GM19468 (cell line): ENCODE data around the gene TTC23.

ENCODE experiments used
- ATAC-seq: cut with Tn5 transposase; IDR thresholded peaks from one replicate; pipeline ENCODE4 v1.9.1; 2021; ENCODE audit warnings: mild to moderate bottlenecking, moderate library complexity, moderate number of reproducible peaks; ENCODE audit not compliant: unreplicated experiment; ENCODE audit errors: extremely low read depth

The TTC23 gene

GRCh38 chr15:99109555-99110021 is 139.8 kb downstream of the TTC23 start:
- no peak for ATAC-seq

GRCh38 chr15:99108993-99109392 is 140.4 kb downstream of the TTC23 start:
- ATAC-seq: no peak

- ATAC-seq: no peak
Measured at GRCh38 chr15:99106417-99107220, 142.8 kb downstream of the TTC23 start.

GRCh38 chr15:99105514-99106341 is 143.7 kb downstream of the TTC23 start:
- no peak for ATAC-seq

GRCh38 chr15:99104788-99105513 is 144.4 kb downstream of the TTC23 start, which contains the start of gene SYNM:
SYNM (plus strand) TSS chr15:99105080; CDS start chr15:99105200, 120 bp downstream.
- peak; percentile 30 for ATAC-seq

- no peak for ATAC-seq
Measured at GRCh38 chr15:99103279-99103678, 146.1 kb downstream of the TTC23 start.

- no peak for ATAC-seq
Measured at GRCh38 chr15:99102332-99103235, 146.8 kb downstream of the TTC23 start.

- ATAC-seq: no peak
Measured at GRCh38 chr15:99101501-99101900, 147.9 kb downstream of the TTC23 start.

- ATAC-seq: no peak
Measured at GRCh38 chr15:99100245-99101173, 148.9 kb downstream of the TTC23 start.

GRCh38 chr15:99099661-99100060 is 149.7 kb downstream of the TTC23 start:
- no peak for ATAC-seq

GRCh38 chr15:99098991-99099390 is 150.4 kb downstream of the TTC23 start:
- ATAC-seq: no peak

GRCh38 chr15:99098426-99098825 is 151.0 kb downstream of the TTC23 start:
- no peak for ATAC-seq

- no peak for ATAC-seq
Measured at GRCh38 chr15:99097441-99098410, 151.7 kb downstream of the TTC23 start.

GRCh38 chr15:99096894-99097426 is 152.4 kb downstream of the TTC23 start:
- no peak for ATAC-seq

- no peak for ATAC-seq
Measured at GRCh38 chr15:99096173-99096893, 153.0 kb downstream of the TTC23 start.

- ATAC-seq: no peak
Measured at GRCh38 chr15:99095626-99096025, 153.8 kb downstream of the TTC23 start.
